SU-DHL-6 (cell line): ENCODE measurements around the gene FMN1.

Experiments used
- EZH2phosphoT487 ChIP-seq: fragments of 200-600 bp; sonication (generic), shearing (Covaris generic); conservative IDR thresholded peaks from 2 replicates; pipeline ENCODE4 v1.6.1; 2018; ENCODE audit warnings: mild to moderate bottlenecking, antibody characterized with exemption, low read length, moderate library complexity, mixed read lengths
- TF ChIP-seq, protein P1 (sequence below): fragments of 200-600 bp; sonication (generic); IDR thresholded peaks from one replicate; pipeline ENCODE4 v1.5.1; 2017; ENCODE audit warnings: antibody characterized with exemption, mild to moderate bottlenecking, low read length, moderate library complexity; ENCODE audit not compliant: insufficient read depth, poor library complexity, severe bottlenecking

DNA sequence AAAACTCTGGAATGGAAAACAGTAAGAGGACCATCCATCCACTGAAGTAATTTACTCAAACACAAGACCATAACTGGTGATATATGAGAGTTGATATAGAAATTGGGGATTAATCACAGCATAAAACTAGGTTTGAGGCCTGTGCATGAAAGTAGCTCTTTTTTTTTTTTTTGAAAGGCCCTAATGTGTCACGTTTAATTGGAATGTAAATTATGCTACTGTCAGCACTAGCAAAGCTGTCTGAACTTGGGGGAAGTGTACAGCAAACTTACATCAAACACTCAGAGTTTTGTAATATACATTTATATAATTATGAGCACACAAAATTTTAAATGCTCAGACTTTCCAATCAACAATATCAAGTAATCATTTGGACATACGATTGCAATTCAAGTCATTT is 322.6 kb downstream of the FMN1 start:
- TF ChIP-seq, protein P1, sequence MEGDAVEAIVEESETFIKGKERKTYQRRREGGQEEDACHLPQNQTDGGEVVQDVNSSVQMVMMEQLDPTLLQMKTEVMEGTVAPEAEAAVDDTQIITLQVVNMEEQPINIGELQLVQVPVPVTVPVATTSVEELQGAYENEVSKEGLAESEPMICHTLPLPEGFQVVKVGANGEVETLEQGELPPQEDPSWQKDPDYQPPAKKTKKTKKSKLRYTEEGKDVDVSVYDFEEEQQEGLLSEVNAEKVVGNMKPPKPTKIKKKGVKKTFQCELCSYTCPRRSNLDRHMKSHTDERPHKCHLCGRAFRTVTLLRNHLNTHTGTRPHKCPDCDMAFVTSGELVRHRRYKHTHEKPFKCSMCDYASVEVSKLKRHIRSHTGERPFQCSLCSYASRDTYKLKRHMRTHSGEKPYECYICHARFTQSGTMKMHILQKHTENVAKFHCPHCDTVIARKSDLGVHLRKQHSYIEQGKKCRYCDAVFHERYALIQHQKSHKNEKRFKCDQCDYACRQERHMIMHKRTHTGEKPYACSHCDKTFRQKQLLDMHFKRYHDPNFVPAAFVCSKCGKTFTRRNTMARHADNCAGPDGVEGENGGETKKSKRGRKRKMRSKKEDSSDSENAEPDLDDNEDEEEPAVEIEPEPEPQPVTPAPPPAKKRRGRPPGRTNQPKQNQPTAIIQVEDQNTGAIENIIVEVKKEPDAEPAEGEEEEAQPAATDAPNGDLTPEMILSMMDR, result no peak
- no peak for TF ChIP-seq EZH2phosphoT487
